Measurements from ENCODE around the gene DOCK8.
A peak's percentile ranks its signal among the peaks of the same experiment; 100 is the strongest.
"Not testable (repeated sequence)": the region's sequence is repeated elsewhere in the genome, so short reads cannot be mapped to it uniquely, and the experiment has no call there.

Gene DOCK8

DNA sequence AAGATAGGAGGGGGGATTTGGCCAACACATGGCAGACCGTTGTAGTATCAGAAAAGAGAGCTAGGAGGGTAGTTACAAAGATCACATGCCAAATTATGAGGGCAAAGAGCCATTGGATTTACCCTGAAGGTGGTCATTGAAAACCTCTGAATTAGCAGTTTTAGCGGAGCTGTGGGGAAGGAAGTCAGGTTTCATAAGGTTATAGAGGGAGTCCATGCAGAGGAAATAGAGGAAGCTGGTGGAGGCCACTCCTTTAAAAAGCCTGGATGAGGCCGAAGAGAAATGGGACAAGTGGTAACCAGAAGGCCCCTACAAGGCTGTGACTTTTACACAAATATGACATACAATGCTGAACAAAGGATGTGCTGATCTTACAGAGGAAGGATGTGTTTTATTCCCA, 13.2 kb downstream of the DOCK8 start:
- DNase-seq = no peak

DNA sequence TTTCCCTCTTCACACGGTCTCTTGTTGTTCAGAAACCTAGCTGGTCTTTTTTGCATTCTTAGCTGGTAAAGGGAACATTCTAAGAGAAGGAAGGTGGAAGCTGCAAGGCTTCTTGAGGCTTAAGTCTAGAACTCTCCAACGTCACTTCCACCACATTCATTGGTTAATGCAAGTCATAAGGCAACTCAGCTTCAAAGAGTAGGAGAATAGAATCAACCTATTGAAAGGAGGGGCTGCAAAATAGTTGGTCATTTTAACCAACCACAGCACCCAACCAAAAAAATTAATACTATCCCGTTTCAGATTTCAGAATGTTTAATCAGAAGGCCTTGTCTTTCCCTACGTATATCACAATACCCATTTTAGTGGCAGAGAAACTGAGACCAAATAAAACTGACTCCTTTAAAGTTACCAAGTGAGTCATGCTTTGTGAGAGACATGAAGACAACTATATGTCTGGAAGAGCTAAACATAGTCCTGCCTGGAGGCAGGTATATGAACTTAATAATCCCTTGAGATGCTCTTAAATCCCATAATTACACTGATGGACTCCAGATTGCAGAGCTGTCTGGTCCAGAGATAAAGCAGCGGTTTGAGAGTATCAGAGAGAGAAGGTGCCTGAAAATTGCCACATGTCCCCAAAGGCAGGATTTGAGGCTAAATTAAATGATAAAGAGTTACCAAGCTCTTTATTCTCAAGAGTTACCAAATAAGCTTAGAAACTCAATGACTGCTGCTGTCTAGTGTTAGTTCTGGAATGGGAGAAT, 14.4 kb downstream of the DOCK8 start:
- DNase-seq = no peak

DNA sequence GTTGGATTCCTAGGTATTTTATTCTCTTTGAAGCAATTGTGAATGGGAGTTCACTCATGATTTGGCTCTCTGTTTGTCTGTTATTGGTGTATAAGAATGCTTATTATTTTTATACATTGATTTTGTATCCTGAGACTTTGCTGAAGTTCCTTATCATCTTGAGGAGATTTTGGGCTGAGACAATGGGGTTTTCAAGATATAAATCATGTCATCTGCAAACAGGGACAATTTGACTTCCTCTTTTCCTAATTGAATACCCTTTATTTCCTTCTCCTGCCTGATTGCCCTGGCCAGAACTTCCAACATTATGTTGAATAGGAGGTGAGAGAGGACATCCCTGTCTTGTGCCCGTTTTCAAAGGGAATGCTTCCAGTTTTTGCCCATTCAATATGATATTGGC, 17.0 kb downstream of the DOCK8 start:
- not testable (repeated sequence) for DNase-seq

- not testable (repeated sequence) for DNase-seq
These were observed 19.0 kb downstream of the DOCK8 start for GRCh38 chr9:233708-234107.

DNA sequence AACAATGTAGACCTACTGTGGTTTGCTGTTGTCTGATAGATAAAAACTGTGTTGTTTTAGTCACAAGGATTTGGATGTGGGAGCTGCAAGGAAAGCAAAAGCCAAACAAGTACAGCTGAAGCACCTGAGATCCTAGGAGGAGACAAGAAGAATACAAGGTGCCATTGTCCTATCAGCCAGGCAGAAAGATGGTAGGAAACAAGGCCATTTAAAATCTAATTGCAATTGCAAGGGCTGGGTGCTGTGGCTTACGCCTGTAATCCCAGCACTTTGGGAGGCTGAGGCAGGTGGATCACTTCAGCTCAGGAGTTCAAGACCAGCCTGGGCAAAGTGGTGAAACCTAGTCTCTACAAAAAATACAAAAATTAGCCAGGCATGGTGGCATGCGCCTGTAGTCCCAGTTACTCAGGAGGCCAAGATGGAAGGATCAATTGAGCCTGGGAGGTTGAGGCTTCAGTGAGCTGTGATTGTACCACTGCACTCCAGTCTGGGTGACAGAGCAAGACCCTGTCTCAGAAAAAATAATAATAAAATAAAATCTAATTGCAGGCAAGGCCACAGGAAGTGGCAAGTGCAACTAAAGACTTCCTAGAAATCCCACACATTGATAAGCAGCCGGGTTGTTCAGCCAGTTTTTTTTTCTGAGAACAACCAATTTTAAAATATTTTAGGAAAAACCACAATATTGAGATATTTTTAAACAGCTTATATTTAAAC, 22.6 kb downstream of the DOCK8 start:
- DNase-seq = no peak

DNA sequence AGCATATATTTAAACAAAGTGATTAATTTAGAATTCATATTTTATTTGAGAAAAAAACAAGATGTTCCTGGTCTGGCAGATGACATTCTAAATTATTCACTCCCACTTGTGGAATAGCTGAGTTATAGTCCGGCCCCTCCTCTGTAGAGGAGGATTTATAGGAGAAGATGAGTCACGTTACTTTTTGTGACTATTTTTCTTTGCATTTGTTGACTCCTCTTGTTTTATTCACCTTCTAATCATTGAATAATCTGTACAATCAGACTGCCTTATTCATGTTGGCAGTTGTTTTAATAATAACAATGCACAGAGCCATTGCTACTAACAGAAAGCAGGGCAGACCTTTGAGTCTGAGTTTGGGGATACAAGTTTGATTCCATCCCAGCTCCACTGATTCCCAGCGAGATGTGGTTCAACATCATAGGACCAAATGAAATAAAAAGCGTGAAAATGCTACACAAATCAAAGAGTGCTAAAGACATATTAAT, 23.2 kb downstream of the DOCK8 start:
- DNase-seq = no peak

- DNase-seq = no peak
These were observed 27.9 kb downstream of the DOCK8 start for GRCh38 chr9:242461-243080.

DNA sequence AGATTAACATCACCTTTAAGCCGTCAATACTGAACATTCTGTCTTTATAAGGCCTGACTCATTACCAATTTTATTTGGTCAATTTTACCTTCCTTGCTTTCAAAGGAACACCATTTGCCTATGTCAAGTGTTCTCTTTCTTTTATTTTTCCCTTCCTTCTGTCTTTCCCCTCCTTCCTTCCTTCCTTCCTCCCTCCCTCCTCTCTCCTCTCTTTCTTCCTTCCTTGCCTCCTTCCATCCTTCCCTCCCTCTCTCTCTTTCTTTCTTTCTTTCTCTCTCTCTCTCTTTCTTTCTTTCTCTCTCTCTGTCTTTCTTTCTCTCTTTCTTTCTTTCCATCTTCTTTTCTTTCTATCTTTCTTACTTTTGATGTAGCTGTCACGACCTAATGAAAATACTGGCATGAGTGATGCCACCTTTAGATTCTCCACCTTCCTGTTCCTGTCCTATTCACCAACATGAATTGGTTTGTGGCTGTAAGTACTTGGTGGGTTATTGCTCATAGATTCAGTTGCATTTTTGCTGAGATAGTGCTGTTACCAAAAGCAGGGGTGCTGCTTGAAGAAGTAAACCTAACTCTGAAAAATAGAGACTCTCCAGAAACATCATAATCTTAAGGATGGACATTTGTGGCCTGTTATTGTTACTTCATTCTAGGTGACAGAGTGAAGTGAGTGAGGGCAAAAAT, 33.8 kb downstream of the DOCK8 start:
- no peak for DNase-seq

DNA sequence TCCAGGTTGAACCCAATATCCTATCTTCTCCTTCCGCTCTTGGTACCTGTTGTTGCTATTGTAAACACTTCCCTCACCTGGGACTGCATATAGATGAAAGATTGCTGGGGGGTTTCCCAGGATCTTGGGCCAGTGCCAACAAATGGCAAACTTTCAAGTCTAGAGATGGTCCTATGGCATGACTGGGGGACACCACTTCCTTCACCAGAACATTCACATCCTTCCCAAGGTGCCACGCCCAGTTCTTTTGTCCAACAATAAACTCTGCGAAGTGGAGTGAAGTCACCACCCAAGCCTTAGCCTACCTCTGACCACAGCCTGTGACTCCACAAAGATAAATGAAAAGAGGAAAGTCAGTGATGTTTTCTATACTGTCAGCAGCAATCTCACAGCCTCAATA, 34.4 kb downstream of the DOCK8 start:
- DNase-seq = no peak

- DNase-seq = peak; percentile 1
These were observed 35.4 kb downstream of the DOCK8 start for GRCh38 chr9:250039-250438.

DNA sequence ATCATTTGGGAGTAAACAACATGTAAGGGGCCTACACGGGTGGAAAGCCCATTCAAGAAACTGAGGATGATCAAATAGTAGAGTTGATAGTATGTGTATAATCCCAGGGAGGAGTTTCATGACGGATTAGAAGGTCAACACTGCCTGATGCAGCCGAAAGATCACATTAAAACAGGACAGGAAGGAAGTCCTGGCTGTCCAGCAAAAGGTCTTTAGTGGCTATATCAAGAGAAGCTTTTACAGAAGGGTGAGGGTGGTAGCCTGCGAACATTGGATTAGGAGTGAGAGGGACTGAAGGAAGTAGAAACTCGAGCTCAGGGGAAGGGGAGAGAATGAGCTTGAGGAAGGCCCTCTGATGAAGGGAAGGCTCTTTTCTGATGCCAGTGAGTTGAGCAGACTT, 36.0 kb downstream of the DOCK8 start:
- no peak for DNase-seq

DNA sequence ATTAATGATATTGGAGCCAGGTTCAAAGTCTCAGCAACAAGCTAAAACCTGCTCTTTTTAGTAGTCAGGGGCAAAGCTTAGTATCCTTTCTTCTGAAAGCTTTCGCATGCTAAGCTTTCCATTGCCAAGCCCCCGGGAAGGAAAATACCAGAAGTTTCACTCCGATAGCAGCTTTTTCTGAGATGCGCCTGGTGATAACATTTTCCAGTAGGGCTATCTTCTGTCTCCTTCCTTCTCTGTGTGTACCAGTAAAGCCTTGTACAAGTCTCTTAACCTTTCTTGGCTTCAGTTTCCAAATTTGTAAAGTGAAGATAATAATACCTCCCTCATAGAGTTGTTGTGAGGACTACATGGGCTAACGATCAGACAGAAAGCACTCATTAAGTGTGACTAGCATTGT, 36.7 kb downstream of the DOCK8 start:
- DNase-seq = no peak

DNA sequence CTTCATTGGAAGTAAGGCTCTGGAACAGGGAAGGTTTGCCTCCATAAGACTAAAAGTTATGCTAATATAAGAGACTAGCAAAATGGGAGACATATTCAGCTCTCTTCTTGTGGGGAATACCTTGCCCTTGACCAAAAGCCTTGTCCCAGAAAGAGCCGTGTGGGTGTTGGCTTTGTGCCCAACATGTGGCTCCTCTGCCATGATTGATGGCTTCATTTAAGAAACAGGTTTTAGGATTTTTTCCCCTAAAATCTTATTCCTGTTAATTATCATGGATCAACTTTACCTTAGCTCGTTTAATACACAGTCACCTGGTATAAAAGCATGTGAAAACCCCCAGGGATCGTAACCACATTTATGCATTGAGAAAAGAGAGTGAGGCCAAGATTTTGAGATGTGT, 38.9 kb downstream of the DOCK8 start:
- DNase-seq = no peak

- no peak for DNase-seq
These were observed 39.9 kb downstream of the DOCK8 start for GRCh38 chr9:254516-254915.

DNA sequence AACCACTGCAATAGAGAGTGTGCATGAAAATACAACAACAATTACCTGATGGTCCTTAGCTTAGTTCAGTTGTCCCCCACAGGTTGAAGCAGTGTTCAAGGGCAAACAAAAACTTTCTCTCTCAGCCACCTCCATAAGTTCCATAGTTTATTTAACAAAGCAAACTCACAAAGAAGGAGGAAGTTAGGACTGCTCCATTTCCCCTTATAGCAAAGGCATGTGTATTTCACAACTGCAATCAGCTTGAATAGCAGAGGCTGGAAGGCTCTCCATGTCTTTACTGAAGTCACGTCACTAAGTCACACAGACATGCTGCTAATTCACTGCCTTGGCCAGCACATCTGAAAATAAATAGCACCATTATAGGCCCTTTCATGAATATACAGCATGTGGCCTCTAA, 43.3 kb downstream of the DOCK8 start:
- DNase-seq = no peak

DNA sequence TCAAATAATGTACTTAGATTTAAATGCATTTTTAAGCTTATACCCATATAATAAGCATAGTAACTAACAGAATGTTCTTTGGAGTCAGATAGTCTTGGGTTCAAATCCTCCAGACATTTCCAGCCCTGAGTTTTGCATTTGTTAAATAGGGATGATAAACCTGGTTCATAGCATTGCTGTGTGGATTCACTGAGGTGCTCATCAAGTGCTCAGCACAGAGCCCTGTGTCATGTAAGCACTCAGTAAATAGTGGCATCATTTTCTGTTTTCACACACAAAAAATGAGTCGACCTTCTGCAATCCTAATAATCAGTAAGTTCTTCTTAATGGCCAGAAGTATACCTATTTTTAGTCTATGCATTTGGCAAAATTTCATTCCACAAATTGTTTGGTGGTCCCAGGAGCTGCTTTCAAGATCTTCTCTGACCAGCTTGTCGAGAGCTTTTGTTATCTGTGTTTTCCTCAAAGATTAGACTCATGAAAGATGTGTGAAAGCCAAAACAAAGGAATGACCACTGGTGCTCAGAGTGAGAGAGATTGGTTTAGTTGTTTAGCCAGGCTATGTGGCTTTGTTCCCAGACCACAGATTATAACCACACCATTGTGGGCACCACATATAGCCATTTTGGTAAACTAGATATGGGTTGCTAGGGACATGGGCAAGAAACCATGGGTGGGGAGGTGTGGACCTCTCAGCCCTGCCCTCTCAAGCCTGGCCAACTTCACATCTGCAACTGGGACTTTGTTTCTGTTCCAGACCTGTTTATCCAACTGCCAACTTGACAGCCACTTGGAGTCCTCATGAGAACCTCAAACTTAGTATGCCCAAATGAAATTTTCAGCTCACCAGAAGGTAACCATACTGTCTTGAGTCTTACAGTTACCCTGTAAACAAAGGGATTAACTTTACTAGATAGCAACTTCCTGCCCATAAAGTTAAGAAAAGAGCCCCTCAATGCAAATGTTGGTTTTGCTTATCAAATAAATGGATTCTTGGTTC, 45.0 kb downstream of the DOCK8 start:
- DNase-seq = no peak

GRCh38 chr9:264231-264630, 49.6 kb downstream of the DOCK8 start:
- DNase-seq = no peak

DNA sequence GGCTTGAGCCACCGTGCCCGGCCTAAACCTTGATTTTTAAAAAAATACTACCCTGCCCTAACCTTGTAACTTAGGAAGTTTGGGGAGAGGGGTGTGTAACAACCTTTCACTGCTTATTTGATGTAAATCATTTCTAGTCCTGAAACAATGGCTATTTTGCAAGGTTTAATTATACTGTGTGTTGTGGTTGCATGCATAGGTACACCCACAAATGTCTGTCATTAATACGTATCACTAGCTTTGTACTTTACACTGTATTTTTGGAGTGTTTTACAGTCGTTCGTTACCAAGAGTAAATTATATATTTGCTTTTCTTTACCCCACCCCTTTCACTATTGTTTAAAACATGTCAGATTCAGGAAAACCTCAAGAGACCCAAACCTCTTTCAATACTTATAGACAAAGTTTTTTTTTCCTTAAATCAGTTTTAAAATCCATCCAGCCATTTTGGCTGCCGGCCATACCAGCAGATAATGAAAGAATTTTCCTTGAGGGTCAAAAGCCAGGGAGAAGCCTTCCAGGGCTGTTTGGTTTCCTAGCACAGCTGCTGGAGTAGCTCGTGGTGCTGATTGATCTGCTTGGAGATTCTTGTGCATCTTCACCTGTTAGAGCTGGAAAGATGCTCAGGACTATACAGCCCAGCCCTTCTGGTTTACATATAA, 50.7 kb downstream of the DOCK8 start:
- DNase-seq = no peak

- DNase-seq = no peak
These were observed 51.6 kb downstream of the DOCK8 start for GRCh38 chr9:266228-266627.

GRCh38 chr9:268616-269015, 54.0 kb downstream of the DOCK8 start:
- DNase-seq = no peak

DNA sequence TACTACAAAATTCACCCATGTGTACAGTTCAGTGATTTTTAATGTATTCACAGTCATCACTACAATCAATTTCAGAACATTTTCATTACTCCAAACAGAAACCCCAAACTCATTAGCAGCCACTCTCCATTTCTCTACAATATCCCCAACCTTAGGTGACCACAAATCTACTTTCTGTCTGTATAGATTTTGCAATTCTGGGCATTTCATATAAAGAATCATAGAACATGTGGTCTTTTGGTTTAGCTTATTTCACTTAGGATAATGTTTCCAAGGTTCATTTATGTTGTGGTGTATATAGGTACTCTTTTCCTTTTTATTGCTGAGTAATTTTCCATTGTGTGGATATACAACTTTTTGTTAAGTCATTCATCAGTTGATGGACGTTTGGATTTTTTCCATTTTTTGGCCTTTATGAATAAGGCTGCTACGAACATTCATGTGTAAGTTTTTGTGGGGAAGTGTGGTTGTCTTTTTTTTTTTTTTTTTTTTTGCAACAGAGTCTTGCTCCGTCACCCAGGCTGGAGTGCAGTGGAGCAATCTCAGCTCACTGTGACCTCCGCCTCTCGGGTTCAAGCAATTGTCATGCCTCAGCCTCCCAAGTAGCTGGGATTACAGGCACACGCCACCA, 54.5 kb downstream of the DOCK8 start:
- DNase-seq = no peak

Measured in fibroblast of skin of right quadriceps (primary cell).